GM18511 (cell line): ENCODE data around the gene NPW.

Experiments
- ATAC-seq: cut with Tn5 transposase; IDR thresholded peaks from one replicate; pipeline ENCODE4 v1.9.1; 2021; ENCODE audit warnings: mild to moderate bottlenecking, moderate library complexity; ENCODE audit not compliant: unreplicated experiment

The NPW gene

GRCh38 chr16:2019518-2019920 lies at the start of gene NPW:
TSS of gene NPW (plus strand) at chr16:2019785.
- ATAC-seq, result no peak

DNA sequence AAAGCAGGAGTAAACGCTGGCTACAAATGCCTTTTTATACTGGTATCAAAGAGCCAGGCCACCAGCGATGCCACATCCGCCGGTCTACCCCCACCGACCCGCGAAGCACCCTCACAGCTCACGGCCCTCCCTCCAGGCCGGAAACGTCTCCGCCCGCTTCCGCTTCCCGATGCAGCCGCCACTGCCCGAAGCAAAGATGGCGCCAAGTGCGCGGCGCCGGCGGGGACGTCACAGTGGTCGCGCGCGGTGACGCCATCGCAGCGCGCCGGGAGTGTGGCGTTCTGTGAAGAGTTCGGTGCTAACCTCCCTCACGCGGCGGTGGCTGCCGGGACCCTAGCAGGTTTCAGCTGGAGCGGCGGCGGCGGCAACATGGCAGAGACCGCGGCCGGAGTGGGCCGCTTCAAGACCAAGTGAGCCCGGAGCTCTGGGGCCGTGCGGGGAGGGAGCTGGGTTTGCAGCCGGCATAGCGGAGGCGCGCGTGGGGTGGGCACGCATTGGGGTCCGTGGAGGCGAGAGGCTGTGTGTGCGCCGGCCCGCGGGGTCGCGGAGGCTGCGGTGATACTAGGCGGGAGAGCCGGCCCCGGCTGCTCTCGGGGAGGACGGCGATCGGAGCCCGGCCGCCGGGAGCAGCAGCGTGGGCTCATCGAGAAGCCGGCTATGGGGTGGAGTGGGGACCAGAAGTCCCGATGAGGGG lies 47.6 kb upstream of the NPW start, which contains the start of gene TBL3:
TBL3 (plus strand) TSS at position 258 of the 694 bp plus-strand sequence; CDS start at position 370, 112 bp downstream.
- ATAC-seq, result peak; percentile 91

GRCh38 chr16:1972490-1972877 lies 47.1 kb upstream of the NPW start:
- ATAC-seq, result peak; percentile 4

- no peak for ATAC-seq
These were observed 46.0 kb upstream of the NPW start for GRCh38 chr16:1973461-1974156.

DNA sequence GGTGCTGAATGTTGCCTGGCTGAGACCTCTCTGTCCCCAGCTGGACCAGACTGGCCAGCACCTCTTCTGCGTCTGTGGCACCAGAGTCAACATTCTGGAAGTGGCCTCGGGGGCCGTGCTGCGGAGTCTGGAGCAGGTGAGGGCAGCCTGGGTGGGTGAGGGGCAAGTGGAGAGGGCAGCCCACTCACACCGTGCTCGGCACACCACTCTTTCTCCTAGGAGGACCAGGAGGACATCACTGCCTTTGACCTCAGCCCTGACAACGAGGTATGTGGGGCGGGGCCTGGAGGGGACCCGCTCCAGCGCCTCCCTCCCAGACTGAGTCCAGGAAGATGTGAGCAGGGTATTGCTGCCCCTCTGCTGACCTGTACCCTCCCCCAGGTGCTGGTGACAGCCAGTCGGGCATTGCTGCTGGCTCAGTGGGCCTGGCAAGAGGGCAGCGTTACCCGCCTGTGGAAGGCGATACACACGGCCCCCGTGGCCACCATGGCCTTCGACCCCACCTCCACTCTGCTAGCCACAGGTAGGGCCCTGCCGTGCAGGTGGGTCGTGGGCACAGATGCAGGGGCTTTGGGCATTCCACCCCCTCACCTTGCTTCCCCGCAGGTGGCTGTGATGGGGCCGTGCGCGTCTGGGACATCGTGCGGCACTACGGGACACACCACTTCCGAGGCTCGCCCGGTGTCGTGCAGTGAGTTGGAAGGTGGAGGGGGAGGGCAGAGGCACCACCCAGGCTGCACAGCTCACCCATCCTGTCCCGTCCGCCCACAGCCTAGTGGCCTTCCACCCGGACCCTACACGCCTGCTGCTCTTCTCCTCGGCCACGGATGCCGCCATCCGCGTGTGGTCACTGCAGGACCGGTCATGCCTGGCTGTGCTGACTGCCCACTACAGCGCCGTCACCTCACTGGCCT lies 45.2 kb upstream of the NPW start:
- ATAC-seq, result no peak

- ATAC-seq, result no peak
These were observed 44.0 kb upstream of the NPW start for GRCh38 chr16:1975432-1976215.

DNA sequence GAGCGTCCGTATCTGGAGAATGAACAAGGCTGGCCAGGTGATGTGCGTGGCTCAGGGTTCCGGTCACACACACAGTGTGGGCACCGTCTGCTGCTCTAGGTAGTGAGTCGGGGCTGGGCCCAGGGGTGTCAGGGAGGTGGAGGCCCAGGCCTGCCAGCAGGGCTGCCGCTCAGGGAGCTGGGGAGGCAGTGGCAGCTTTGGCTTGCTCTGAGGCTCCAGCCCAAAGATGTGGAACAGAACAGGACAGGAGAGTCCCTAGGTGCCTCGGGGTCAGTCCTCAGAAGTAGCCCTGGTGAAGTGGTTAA lies 43.4 kb upstream of the NPW start:
- ATAC-seq, result no peak

GRCh38 chr16:1976951-1977874 lies 42.4 kb upstream of the NPW start:
- no peak for ATAC-seq

- no peak for ATAC-seq
These were observed 41.7 kb upstream of the NPW start for GRCh38 chr16:1977875-1978268.

- no peak for ATAC-seq
These were observed 41.0 kb upstream of the NPW start for GRCh38 chr16:1978476-1979120.

- ATAC-seq, result no peak
These were observed 40.1 kb upstream of the NPW start for GRCh38 chr16:1979271-1980029.

GRCh38 chr16:1980030-1980769 lies 39.4 kb upstream of the NPW start:
- ATAC-seq, result no peak

GRCh38 chr16:1980770-1981087 lies 38.9 kb upstream of the NPW start:
- ATAC-seq, result no peak

GRCh38 chr16:1981398-1981836 lies 38.2 kb upstream of the NPW start, which contains the start of gene NOXO1:
TSS of gene NOXO1 (minus strand) at chr16:1981469. CDS start at chr16:1981179, 290 bp downstream.
- ATAC-seq, result no peak

DNA sequence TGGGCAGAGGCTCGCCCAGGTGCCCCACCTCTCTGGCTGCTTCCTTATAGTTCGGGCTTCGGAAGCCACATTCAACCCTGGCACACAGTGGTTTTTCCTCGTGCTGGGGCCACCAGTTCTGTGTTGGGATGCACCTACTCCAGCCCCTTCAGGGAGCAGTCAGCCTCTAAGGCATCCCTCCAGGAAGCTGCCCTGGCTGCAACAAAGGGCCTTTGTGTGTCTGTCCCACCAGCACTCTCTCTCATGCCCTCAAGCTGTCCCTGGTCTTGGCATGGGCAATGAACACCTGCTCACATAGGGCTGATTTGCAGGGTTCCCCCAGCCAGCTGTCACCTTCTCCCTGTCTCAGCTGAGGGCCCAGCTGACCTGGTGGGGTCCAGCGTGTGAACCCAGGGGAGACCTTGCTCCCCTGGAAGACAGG lies 37.6 kb upstream of the NPW start:
- ATAC-seq, result no peak

DNA sequence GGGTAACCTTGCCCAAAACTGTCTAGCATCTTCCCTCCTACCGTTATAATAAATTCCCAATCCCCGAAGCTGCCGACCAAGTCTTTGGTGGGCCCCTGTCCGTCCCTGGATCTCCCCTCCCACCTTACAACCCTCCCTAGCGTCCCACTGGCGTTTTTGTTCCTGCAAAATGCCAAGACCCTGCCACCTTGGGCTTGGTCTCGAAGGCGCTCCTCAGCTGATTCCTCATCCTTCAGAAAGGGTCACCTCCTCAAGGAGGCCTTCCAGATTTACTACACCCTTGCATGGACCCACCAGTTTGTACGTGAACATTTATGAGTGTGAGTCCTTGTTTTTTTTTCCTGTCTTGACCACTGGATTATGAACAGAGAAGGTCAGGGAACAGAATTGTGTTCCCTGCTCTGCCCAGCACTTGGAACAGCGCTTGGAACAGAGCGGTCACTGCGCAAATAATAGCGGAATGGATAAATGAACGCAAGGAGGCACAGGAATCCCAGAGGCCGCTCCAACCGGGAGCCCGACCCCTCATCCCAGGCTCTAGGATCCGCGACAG lies 36.5 kb upstream of the NPW start:
- no peak for ATAC-seq

DNA sequence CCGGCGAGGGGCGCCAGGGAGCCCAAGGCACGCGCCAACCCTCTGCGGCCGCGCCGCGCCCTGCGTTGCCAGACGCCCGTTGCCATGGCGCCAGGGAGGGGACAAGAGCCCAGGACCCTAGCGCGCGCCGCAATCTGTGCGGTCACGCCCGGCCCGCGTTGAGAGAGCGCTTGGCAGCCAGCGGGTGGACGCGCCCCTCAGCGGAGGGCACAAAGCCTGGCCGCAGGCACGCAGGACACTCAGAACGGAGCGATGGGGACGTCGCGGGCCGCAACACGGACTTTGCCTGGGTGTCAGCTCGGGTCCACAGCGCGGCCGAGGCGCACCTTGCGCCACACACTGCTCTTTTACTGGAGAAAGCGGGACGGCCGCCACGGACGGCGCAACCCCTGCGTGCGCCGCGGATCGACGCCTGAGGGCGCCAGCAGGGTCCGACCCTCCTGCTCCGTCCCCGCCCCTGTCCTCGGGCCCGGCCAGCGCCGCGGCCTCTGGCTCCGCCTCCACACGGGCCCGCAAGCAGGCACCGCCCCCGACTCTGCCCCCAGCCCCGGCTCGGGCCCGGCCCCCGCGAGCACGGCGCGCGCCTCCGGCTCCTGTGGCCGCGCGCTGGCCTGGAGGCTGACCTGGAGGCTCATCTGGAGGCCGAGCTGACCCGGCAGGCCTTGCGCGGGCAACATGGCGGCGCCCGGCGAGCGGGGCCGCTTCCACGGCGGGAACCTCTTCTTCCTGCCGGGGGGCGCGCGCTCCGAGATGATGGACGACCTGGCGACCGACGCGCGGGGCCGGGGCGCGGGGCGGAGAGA lies 35.8 kb upstream of the NPW start, which contains the start of gene GFER:
GFER (plus strand) TSS at position 650 of the 803 bp plus-strand sequence; CDS start at position 676, 26 bp downstream.
- ATAC-seq, result peak; percentile 80
